ENCODE results near the gene RETSAT. TPM values are rescaled to one million over a fixed set of nuclear protein-coding genes. Genes with fewer than 3 reads are reported as not detected.
"Not testable (repeated sequence)": the region's sequence is repeated elsewhere in the genome, so short reads cannot be mapped to it uniquely, and the experiment has no call there.

The RETSAT gene
- polyA plus RNA-seq, 1 donor, result 14.6 TPM

GRCh38 chr2:85330839-85331636, 23.3 kb downstream of the RETSAT start:
- DNase-seq, result no peak

GRCh38 chr2:85329701-85330100, 24.6 kb downstream of the RETSAT start:
- not testable (repeated sequence) for DNase-seq

GRCh38 chr2:85329181-85329651, 25.1 kb downstream of the RETSAT start:
- no peak for DNase-seq

DNA sequence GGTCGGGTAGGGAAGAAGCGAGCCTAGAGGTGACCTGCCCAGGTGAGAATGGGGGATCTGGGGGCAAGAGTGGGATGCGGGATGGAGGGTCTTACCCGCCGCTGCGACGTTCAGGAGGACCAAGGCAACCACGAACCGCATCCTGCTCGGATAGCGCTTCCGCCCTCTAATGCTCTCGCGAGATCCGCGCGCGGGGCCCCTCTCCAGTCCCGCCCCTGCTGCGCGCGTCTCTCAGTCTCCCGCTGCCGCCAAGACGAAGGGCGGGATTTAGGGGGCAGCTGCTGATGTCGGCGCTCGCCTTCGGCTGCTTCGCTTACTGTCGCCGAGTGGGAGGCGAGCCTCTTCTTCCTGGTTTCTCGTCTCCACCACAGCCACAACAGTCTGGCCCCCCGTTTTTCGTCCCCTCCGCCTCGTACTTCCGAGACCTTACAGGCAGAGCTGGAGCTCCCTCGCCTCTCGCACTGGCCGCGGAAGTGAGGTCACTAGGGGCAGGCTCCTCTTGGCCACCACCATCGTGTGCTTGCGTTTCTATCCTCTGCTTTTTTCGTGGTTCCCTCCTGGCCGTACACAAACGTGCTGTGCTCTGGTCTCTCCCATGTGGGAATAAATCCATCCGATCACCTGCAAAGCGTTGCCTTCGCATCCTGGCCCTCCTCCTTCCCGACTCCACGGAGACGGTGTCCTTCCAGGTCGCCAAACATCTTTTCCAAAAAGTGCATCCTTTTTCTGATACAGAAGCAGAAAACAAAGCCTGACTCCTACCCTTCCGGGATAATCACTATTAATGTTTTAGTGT, 26.3 kb downstream of the RETSAT start, which contains the start of gene TGOLN2:
TGOLN2 (minus strand) TSS at position 168 of the 796 bp plus-strand sequence; CDS start at position 141, 27 bp downstream.
- DNase-seq, result peak; percentile 95

DNA sequence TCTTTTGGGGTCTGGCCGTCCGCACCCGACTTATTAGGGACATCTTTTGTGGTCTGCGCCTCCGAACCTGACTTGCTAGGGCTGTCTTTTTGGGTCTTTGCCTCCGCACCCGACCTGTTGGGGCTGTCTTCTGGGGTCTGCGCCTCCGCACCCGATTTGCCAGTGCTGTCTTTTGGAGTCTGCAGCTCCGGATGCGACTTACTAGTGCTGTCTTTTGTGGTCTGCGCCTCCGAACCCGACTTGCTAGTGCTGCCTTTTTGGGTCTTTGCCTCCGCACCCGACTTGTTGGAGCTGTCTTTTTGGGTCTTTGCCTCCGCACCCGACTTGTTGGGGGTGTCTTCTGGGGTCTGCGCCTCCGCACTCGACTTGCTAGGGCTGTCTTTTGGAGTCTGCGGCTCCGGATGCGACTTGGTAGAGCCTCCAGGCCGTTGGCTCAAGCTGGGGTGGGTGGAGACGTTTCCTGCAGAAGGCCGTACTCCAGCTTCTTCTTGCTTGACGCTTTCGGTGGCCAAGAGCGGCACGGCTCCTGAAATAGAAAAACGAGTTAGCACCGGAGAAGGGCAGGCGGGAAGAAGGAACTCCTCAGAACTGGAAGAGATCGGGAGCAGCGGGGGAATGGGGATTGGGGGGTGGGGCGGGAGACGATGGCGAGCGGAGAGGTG, 27.0 kb downstream of the RETSAT start:
- DNase-seq, result peak; percentile 58

DNA sequence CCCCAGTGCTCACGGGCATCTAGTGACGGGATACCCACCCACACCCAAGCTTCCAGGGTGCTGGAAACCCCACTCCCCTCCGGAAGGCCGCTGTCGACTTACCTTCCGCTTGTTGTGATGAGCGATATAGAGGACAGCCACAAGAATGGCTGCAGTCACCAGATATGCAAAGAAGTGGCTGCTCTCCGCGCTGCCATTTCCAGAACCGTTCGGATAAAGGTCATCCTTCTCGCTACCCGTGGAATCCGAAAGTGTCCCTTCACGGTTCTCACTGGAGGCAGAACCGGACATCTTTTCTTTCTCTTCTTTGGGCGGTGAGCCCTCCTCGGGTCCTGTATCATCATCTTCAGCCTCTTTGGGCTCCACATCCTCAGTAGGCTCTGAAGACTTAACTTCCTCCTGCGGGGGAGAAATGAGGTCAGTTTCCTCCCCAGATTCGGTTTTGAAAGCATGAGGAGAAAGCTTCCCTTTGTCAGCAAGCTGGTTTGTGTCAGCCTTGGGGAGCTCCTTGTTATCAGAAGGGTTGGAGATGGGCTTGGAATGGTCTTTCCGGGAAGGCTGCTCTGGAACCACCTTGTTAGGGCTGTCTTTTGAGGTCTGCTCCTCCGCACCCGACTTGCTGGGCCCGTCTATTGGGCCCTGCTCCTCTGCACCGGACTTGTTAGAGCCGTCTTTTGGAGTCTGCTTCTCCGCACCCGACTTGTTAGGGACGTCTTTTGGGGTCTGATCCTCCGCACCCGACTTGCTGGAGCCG, 27.7 kb downstream of the RETSAT start:
- no peak for DNase-seq

DNA sequence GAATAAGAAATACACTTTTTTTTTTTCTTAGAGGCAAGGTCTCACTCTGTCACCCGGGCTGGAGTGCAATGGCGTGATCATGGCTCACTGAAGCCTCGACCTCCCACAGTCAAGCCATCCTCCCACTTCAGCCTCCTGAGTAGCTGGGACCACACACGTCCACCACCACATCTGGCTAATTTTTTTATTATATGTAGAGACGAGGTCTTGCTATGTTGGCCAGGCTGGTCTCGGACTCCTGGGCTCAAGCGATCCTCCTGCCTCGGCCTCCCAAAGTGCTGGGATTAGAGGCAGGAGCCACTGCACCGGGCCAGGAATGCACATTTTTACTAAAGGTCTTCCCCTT, 28.9 kb downstream of the RETSAT start:
- no peak for DNase-seq

- DNase-seq, result no peak
Measured at GRCh38 chr2:85324639-85325465, 29.5 kb downstream of the RETSAT start.

GRCh38 chr2:85323988-85324367, 30.4 kb downstream of the RETSAT start:
- not testable (repeated sequence) for DNase-seq

GRCh38 chr2:85323351-85323987, 30.9 kb downstream of the RETSAT start:
- no peak for DNase-seq

DNA sequence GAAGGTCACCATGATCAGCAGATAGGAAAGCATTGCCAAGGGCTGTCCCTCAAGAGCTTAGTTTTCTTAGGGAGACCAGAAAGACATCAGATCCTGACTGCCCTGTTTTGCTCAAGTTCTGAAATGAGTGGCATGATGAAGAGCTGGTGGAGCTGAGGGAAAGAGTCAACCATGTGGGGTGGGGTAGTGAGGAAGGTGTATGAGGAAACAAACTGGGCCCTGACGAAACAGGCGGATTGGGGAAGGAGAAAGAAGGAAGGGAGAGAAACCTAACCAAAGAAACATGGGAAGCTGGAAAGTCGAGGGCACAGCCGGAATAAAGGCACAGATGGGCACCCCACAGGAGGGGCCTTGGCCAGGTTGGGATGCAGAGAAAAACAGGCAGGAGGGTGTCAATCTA, 34.5 kb downstream of the RETSAT start:
- no peak for DNase-seq

DNA sequence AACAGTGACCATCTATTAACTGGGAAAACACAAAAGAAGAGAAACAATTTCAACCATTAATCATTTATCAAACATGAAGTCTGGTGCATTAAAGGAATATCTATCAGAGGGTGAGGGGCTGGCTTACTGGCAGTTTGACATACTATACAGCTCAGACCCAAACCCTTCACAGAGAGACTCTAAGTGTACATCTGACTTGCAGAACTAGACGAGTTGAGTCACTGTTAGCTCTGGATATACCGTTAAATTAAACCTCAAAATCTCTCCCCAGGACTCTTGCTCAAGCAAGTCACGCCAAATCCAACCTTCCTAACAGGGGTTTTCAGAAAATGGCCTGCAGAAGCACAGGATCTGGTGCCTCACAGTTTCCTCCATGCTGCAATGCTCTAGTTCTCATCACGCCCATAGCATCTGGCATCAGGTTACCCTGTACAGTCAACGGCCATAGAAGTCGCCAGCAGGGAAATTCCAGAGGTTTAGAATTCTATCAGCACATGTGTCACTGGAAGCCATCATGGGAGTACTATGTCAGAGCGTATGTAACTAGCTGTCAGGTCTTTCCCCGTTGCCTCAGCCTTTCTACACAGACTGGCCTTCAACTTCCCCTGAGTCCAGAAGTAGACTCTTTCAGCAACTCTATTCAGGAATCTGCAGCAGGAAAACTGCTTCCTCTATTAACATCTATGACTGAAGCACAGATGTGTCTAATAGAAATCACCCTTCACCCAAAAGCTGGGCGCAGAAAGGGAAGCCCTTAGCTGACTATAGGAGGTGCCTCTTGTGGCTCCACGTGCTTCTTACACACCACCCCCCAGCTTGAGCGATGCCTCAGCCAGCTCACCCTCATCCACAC, 35.9 kb downstream of the RETSAT start:
- no peak for DNase-seq

- DNase-seq, result not testable (repeated sequence)
Measured at GRCh38 chr2:85315921-85316320, 38.4 kb downstream of the RETSAT start.

DNA sequence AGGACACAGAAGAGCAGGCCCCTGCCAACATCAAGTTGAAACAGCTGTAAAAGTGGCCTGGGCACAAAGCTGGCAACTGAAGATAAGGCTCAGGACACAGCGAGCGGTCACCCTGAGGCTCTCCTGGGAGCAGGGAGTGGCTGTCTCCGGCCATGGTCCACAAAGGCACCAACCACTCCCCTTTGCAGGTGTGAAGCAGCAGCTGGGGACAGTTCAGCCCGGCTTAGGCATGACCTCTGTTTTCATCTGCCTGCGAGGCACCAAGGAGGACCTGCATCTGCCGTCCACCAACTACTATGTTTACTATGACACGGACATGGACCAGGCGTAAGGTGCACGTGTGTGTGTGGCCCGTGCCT, 39.5 kb downstream of the RETSAT start:
- DNase-seq, result no peak

DNA sequence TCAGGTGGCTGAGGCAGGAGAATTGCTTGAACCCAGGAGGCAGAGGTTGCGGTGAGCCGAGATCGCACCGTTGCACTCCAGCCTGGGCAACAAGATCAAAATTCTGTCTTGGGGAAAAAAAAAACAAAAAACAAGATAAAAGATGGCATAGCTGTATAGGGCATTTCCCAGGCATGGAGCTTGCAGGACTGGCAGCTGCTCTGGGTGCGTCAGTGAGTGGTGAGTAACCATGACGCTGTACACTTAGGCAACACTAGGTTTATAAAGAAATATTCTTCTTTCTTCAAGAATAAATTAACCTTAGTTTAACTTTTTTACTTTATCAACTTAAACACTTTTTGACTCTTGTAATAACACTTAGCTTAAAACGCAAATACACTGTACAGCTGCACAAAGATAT, 41.9 kb downstream of the RETSAT start:
- no peak for DNase-seq

GRCh38 chr2:85310330-85310729, 44.0 kb downstream of the RETSAT start:
- no peak for DNase-seq

DNA sequence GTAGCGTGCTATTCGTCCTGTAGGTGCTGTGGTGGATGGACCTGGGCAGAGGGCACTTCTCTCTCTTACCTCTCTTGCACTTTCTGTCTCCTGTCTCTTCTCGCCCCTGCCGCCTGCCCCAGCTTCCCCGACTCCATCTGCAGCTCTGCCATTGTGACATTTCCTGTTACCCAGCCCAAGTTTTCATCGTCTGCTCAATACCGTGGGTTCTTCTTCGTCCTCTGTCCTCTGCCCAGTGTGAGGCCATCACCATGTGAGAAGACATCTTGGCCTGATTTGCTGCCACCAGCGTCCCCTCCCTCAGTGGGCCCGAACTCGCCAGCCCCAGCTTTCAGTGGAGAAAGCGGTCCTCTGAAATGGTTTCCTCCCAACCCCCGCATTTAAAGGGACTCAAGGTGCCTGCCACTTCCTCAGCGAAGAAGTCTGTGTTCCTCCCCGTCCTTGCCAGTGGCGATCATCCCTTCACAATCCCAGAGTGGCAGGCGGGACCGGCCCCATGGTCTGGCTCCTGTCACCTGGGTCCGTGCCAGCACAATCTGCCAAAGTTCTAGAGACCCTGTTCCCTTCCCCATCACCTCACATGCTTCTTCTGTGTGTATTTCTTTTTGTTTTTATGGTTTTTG, 44.5 kb downstream of the RETSAT start:
- DNase-seq, result no peak

DNA sequence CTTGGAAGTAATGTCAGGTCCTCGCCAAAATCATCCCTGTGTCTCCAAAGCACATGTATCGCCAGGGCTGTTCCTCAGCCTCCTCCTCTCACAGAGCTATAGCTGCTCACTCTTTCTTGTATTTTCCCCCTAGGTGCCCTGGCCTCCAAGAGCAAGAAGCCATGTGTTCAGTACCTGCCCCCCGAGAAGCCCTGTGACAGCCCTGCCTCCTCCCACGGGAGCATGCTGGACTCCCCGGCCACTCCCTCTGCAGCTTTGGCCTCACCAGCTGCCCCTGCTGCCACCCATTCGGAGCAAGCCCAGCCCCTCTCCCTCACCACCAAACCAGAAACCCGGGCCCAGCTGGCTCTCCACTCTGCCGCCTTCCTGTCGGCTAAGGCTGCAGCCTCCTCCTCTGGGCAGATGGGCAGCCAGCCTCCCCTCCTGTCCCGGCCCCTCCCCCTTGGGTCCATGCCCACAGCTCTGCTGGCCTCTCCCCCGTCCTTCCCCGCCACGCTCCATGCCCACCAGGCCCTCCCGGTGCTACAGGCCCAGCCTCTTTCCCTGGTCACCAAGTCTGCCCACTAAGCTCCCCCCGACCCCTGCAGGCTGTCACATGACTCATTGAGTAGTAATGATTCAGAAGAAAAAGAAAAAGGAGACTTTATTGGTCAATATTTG, 45.3 kb downstream of the RETSAT start:
- DNase-seq, result peak; percentile 40

DNA sequence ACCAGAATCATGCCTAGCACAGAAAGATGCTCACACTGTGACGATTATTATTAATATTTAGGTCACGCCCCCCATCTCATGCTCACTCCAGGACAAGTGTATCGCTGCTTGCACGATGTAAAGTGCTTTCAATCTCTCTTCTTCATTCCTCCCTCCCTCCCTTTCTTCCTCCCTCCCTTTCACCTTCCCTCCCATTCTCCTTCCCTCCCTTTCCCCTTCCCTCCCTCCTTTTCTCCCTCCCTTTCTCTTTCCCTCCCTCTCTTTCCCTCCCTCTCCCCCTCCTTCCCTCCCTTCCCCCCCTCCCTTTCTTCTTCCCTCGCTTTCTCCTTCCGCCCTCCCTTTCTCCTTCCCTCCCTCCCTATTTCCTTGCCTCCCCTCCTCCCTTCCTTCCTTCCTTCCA, 46.1 kb downstream of the RETSAT start:
- DNase-seq, result no peak

Data from hindlimb muscle (tissue), 1 donor.